Thyroid gland (tissue), 4 donors: ENCODE measurements around the gene KCNMA1.

Experiments
- CTCF ChIP-seq, 6 experiments: fragments of 200-600 bp in 3 of 6; fragments of 450-650 bp in 3 of 6; sonication (generic) in 3 of 6; IDR thresholded peaks; one replicate each; pipeline ENCODE4 v1.5.1; 2016 to 2019; ENCODE audit warnings: antibody characterized with exemption in 6 of 6, mild to moderate bottlenecking in 2 of 6, inconsistent platforms in 1 of 6, moderate library complexity in 1 of 6
- POLR2A ChIP-seq, 2 donors: fragments of 450-650 bp; IDR thresholded peaks; one replicate each; pipeline ENCODE4 v1.6.1; 2017; ENCODE audit warnings: antibody characterized with exemption in 2 of 2, mild to moderate bottlenecking in 2 of 2, moderate library complexity in 1 of 2

GRCh38 chr10:77310288-77310840 is 327.2 kb downstream of the KCNMA1 start:
- TF ChIP-seq CTCF (IDR thresholded peaks at IDR 0.05) (no peak), POLR2A (IDR thresholded peaks at IDR 0.05) (no peak)
